HCT116 (cell line): ENCODE measurements around the gene FHIT. TPM values are rescaled to one million over a fixed set of nuclear protein-coding genes. Genes with fewer than 3 reads are reported as not detected.

Experiments
- ATAC-seq: fragments of 200-7000 bp; cut with Tn5 transposase; 2 replicates; pipeline ENCODE4 v1.9.1; 2020; ENCODE audit warnings: mild to moderate bottlenecking, moderate library complexity
- BruUV-seq: library from RNA; stranded (reverse); fragments of 400-500 nt; replicated peaks from 2 replicates; lab custom pipeline; 2021; lab: Mats Ljungman, UMichigan
- CTCF ChIA-PET: fragments of 300-600 bp; sonication (Branson Sonifier 250); formaldehyde crosslinking; loops from one replicate; lab custom pipeline; 2021; ENCODE audit warnings: antibody characterized with exemption; lab: Charles Lee
- POLR2A ChIA-PET: fragments of 300-600, 350-600 bp; sonication (Branson Sonifier 250); formaldehyde crosslinking; loops from one replicate; lab custom pipeline; 2021; ENCODE audit warnings: antibody characterized with exemption; lab: Charles Lee
- RAD21 ChIA-PET, 2 experiments: fragments of 300-600 bp; sonication (Branson Sonifier 250); formaldehyde crosslinking; loops; one replicate each; lab custom pipeline; 2023; ENCODE audit warnings: low total read pairs in 2 of 2; ENCODE audit not compliant: uncharacterized antibody in 2 of 2, unreplicated experiment in 2 of 2, low non-redundant PET in 1 of 2; lab: Charles Lee
- DNase-seq: peaks from one replicate; pipeline ENCODE4 v3.0.0-alpha.2; 2010; ENCODE audit warnings: low read depth, low spot score
- H2AFZ ChIP-seq: fragments of 200-600 bp; shearing (Covaris generic), sonication (generic); 2 replicates; pipeline ENCODE4 v1.6.1; 2017; ENCODE audit warnings: low read depth, mixed run types, mixed read lengths, antibody characterized with exemption, low read length; ENCODE audit not compliant: poor library complexity, severe bottlenecking
- H3K27ac ChIP-seq: 2 replicates; pipeline ENCODE4 v1.5.1; 2012; ENCODE audit warnings: low read depth, low read length
- H3K27me3 ChIP-seq: fragments of 200-600 bp; sonication (generic); 2 replicates; pipeline ENCODE4 v1.6.1; 2016; ENCODE audit warnings: mixed run types, low read length, mixed read lengths; ENCODE audit not compliant: insufficient read depth
- H3K36me3 ChIP-seq, 2 experiments: fragments of 200-500 bp in 1 of 2; fragments of 200-600 bp in 1 of 2; sonication (Bioruptor generic) in 1 of 2; sonication (generic) in 1 of 2; 2 replicates each; pipeline versions ENCODE4 v1.5.1 to v1.6.1; 2014 to 2016; ENCODE audit warnings: low read length in 2 of 2, inconsistent platforms in 1 of 2, mixed read lengths in 1 of 2, mixed run types in 1 of 2; ENCODE audit not compliant: insufficient read depth in 2 of 2, control insufficient read depth in 1 of 2
- H3K4me1 ChIP-seq, 2 experiments: fragments of 200-600 bp in 1 of 2; sonication (generic) in 1 of 2; 2 replicates each; pipeline versions ENCODE4 v1.5.1 to v1.6.1; 2012 to 2017; ENCODE audit warnings: low read length in 2 of 2, inconsistent platforms in 1 of 2, mild to moderate bottlenecking in 1 of 2, mixed read lengths in 1 of 2, mixed run types in 1 of 2, moderate library complexity in 1 of 2; ENCODE audit not compliant: insufficient read depth in 2 of 2, control insufficient read depth in 1 of 2
- H3K4me2 ChIP-seq: fragments of 200-600 bp; sonication (generic); 2 replicates; pipeline ENCODE4 v1.6.1; 2017; ENCODE audit warnings: mixed run types, low read length, mixed read lengths
- H3K4me3 ChIP-seq, 2 experiments: fragments of 200-600 bp in 1 of 2; sonication (generic) in 1 of 2; replicated peaks in 1 of 2; 2 replicates each; pipeline ENCODE4 v1.5.1; 2011 to 2016; ENCODE audit warnings: low read length in 2 of 2, control low read depth in 1 of 2, low read depth in 1 of 2, mild to moderate bottlenecking in 1 of 2, mixed read lengths in 1 of 2, mixed run types in 1 of 2
- H3K79me2 ChIP-seq: fragments of 200-600 bp; sonication (generic); 2 replicates; pipeline ENCODE4 v1.6.1; 2017; ENCODE audit warnings: mild to moderate bottlenecking, mixed run types, low read length, moderate library complexity, mixed read lengths; ENCODE audit not compliant: insufficient read depth
- H3K9ac ChIP-seq: fragments of 200-600 bp; sonication (generic); 2 replicates; pipeline ENCODE4 v1.6.1; 2016; ENCODE audit warnings: low read length, mixed read lengths
- H3K9me2 ChIP-seq: fragments of 200-600 bp; sonication (generic), shearing (Covaris generic); 2 replicates; pipeline ENCODE4 v1.6.1; 2017; ENCODE audit warnings: mixed run types, mild to moderate bottlenecking, moderate library complexity; ENCODE audit not compliant: insufficient read depth
- H3K9me3 ChIP-seq, 2 experiments: fragments of 200-500 bp in 1 of 2; fragments of 200-600 bp in 1 of 2; sonication (Bioruptor generic) in 1 of 2; sonication (generic) in 1 of 2; 2 replicates each; pipeline ENCODE4 v1.6.1; 2014 to 2017; ENCODE audit warnings: low read length in 2 of 2, mixed read lengths in 2 of 2, inconsistent platforms in 1 of 2, low read depth in 1 of 2, mild to moderate bottlenecking in 1 of 2, mixed run types in 1 of 2, moderate library complexity in 1 of 2; ENCODE audit not compliant: control insufficient read depth in 1 of 2, insufficient read depth in 1 of 2
- H4K20me1 ChIP-seq: fragments of 200-600 bp; sonication (generic), shearing (Covaris generic); 2 replicates; pipeline ENCODE4 v1.6.1; 2017; ENCODE audit warnings: mixed run types, mild to moderate bottlenecking, moderate library complexity; ENCODE audit not compliant: insufficient read depth
- CBX3 ChIP-seq: IDR thresholded peaks from 2 replicates; pipeline ENCODE4 v1.6.1; 2012; ENCODE audit warnings: low read depth
- CTCF ChIP-seq, 3 experiments: fragments of 200-600 bp in 1 of 3; sonication (generic) in 1 of 3; IDR thresholded peaks in 2 of 3; conservative IDR thresholded peaks in 1 of 3; 2 replicates each; pipeline ENCODE4 v1.5.1; 2012 to 2017; ENCODE audit warnings: low read depth in 2 of 3, low read length in 2 of 3, antibody characterized with exemption in 1 of 3, borderline replicate concordance in 1 of 3, control low read depth in 1 of 3, mild to moderate bottlenecking in 1 of 3, mixed read lengths in 1 of 3, mixed run types in 1 of 3, moderate library complexity in 1 of 3; ENCODE audit not compliant: insufficient read depth in 1 of 3
- EGR1 ChIP-seq: IDR thresholded peaks from 2 replicates; pipeline ENCODE4 v1.6.1; 2012; ENCODE audit warnings: low read depth
- EZH2 ChIP-seq: fragments of 200-600 bp; sonication (generic); IDR thresholded peaks from 2 replicates; pipeline ENCODE4 v1.6.1; 2017; ENCODE audit warnings: antibody characterized with exemption, mixed run types
- EZH2phosphoT487 ChIP-seq: fragments of 200-600 bp; IDR thresholded peaks from 2 replicates; pipeline ENCODE4 v1.6.1; 2018; ENCODE audit warnings: antibody characterized with exemption, borderline replicate concordance
- FOSL1 ChIP-seq: IDR thresholded peaks from 2 replicates; pipeline ENCODE4 v1.6.1; 2012; ENCODE audit warnings: low read depth
- JUND ChIP-seq: IDR thresholded peaks from 2 replicates; pipeline ENCODE4 v1.6.1; 2012
- MAX ChIP-seq: IDR thresholded peaks from 2 replicates; pipeline ENCODE4 v1.6.1; 2012
- POLR2A ChIP-seq: IDR thresholded peaks from 2 replicates; pipeline ENCODE4 v1.7.0; 2011; ENCODE audit warnings: borderline replicate concordance; ENCODE audit not compliant: insufficient read depth, insufficient read length; ENCODE audit errors: extremely low read depth
- POLR2AphosphoS5 ChIP-seq: IDR thresholded peaks from 2 replicates; pipeline ENCODE4 v1.6.1; 2011; ENCODE audit warnings: mild to moderate bottlenecking, low read depth, low read length, moderate library complexity
- RAD21 ChIP-seq: IDR thresholded peaks from 2 replicates; pipeline ENCODE4 v1.6.1; 2012; ENCODE audit warnings: low read depth, mild to moderate bottlenecking
- SIN3A ChIP-seq: IDR thresholded peaks from 2 replicates; pipeline ENCODE4 v1.6.1; 2012; ENCODE audit warnings: low read depth
- TCF7L2 ChIP-seq: IDR thresholded peaks from 2 replicates; pipeline ENCODE4 v1.7.0; 2011; ENCODE audit warnings: borderline replicate concordance, inconsistent platforms; ENCODE audit not compliant: insufficient read depth, insufficient read length; ENCODE audit errors: extremely low read depth
- YY1 ChIP-seq: IDR thresholded peaks from 2 replicates; pipeline ENCODE4 v1.6.1; 2011; ENCODE audit warnings: low read length, low read depth, moderate library complexity, mild to moderate bottlenecking; ENCODE audit not compliant: insufficient replicate concordance; ENCODE audit errors: extremely low read depth
- ZBTB33 ChIP-seq: IDR thresholded peaks from 2 replicates; pipeline ENCODE4 v1.6.1; 2011; ENCODE audit warnings: mild to moderate bottlenecking, low read length, moderate library complexity; ENCODE audit not compliant: insufficient replicate concordance; ENCODE audit errors: extremely low read depth
- ZFX ChIP-seq: fragments of 450-650 bp; IDR thresholded peaks from 2 replicates; pipeline ENCODE4 v1.6.1; 2017
- intact Hi-C: fragments of 100-400 bp; cut with micrococcal nuclease; formaldehyde crosslinking; loops from 2 replicates; pipeline ENCODE4 v1.10.0; 2022
- total RNA-seq: library from RNA; stranded (reverse); gene quantifications from one replicate; pipeline ENCODE4 v1.2.1, GENCODE V29; 2021; ENCODE audit not compliant: unreplicated experiment

The FHIT gene
- total RNA-seq, 1 experiment from 2014 or later, result 20.1 TPM

- TF ChIP-seq EZH2 (no peak), POLR2A (no peak), FOSL1 (no peak)
- TF ChIP-seq, all 23 proteins: peak for 0
Measured at GRCh38 chr3:60551455-60552209, 699.6 kb downstream of the FHIT start (continued).

GRCh38 chr3:60549863-60550262, 701.4 kb downstream of the FHIT start:
- POLR2A ChIA-PET, result no interaction called here
- ATAC-seq, result no peak
- no peaks in the 10 kb centered on the region for H3K27me3 ChIP-seq
- CTCF ChIA-PET, result no interaction called here
- H3K9me3 ChIP-seq, result no peaks in the 10 kb centered on the region
- no peaks in the 10 kb centered on the region for H3K79me2 ChIP-seq
- H3K9ac ChIP-seq, result no peak overlapping the region
- no peaks in the 10 kb centered on the region for H3K9me2 ChIP-seq
- no peak overlapping the region for H2AFZ ChIP-seq
- TF ChIP-seq FOSL1 (no peak), ZFX (no peak), JUND (no peak), POLR2A (no peak), POLR2AphosphoS5 (no peak), EGR1 (no peak), CTCF (IDR thresholded peaks at IDR 0.05 in 2 of 3, conservative IDR thresholded peaks at IDR 0.05 in 1 of 3; ENCODE audit: borderline replicate concordance in 1 of 3, insufficient read depth in 1 of 3, low read depth in 2 of 3, low read length in 2 of 3) (no peak), CBX3 (no peak), YY1 (no peak), TCF7L2 (no peak), ZBTB33 (no peak), MAX (no peak), EZH2phosphoT487 (no peak), SIN3A (no peak), RAD21 (no peak)
- TF ChIP-seq, all 23 proteins: peak for 0
- BruUV-seq, result no TSS peak
- DNase-seq, result no peak
- H3K27ac ChIP-seq, result no peak overlapping the region
- no peaks in the 10 kb centered on the region for H3K36me3 ChIP-seq
- no peaks in the 10 kb centered on the region for H4K20me1 ChIP-seq
- H3K4me3 ChIP-seq, result no peak overlapping the region
- no peaks in the 10 kb centered on the region for H3K4me1 ChIP-seq
- intact Hi-C loops, result no loop called here
- RAD21 ChIA-PET, result no interaction called here
- no peak overlapping the region for H3K4me2 ChIP-seq
